Activated naive CD8-positive, alpha-beta T cell treated with anti-CD3 and anti-CD28 coated beads, Interleukin-2, amount 50 U/mL, for 24 hours (primary cell): ENCODE results near the gene SPOCK1.

Source experiments
- ATAC-seq: fragments of 150-1000 bp; cut with Tn5 transposase; one replicate; pipeline ENCODE4 v1.10.0; 2021
- DNase-seq: peaks from one replicate; pipeline ENCODE4 v3.0.0; 2021
- H3K27ac Mint-ChIP-seq: one replicate; pipeline ENCODE4 v1.8.0; 2021; ENCODE audit warnings: mild to moderate bottlenecking, mixed read lengths
- H3K27me3 Mint-ChIP-seq: one replicate; pipeline ENCODE4 v1.8.0; 2021; ENCODE audit warnings: mixed read lengths
- H3K36me3 Mint-ChIP-seq: one replicate; pipeline ENCODE4 v1.8.0; 2021; ENCODE audit warnings: low read depth, mixed read lengths
- H3K4me1 Mint-ChIP-seq: one replicate; pipeline ENCODE4 v1.8.0; 2021; ENCODE audit warnings: mixed read lengths
- H3K4me3 Mint-ChIP-seq: one replicate; pipeline ENCODE4 v1.8.0; 2021; ENCODE audit warnings: mild to moderate bottlenecking, moderate library complexity, mixed read lengths
- H3K9me3 Mint-ChIP-seq: one replicate; pipeline ENCODE4 v1.8.0; 2021; ENCODE audit warnings: mixed read lengths

The SPOCK1 gene

DNA sequence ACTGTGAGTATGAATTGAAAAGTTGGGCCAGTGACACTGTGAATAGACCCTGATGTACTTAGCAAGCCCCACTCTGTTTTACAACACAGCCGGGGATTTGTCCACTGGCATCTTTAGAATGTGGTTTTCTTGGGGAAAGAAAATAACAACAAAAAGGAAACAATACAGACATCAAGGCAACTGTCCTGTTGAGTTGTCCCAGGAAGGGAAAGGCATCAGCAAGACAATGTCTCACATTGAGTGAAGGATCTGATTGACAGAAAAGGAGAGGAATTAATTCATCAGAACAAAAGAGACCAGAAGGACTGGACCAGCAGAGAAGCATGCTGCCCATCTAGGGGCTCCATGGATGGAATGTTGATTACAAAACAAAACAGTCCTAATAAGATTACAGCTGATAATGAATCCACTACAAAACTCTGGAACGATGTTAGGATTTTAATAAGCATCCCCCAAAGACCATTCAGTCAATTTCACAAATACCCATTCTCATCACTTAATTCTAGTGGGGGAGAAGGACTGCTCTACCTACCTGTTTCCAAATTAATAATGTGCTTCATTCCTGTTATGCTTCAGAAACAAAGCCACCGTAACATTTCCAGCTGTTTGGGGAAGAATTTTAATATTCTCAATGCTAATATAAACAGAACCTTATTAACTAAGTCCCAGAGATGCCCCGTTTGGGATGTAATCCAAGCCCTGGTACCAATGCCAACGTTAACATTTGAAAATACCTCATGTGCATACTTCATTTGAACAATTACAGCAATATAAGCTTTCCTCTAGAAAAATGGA is 298.0 kb downstream of the SPOCK1 start:
- ATAC-seq (no peak), DNase-seq (no peak)
- Mint-ChIP-seq H3K27ac (no peak overlapping the region), H3K4me1 (no peaks in the 10 kb centered on the region), H3K9me3 (no peaks in the 10 kb centered on the region), H3K27me3 (peaks cover 7% of the 10 kb centered on the region), H3K4me3 (no peak overlapping the region), H3K36me3 (no peaks in the 10 kb centered on the region)

DNA sequence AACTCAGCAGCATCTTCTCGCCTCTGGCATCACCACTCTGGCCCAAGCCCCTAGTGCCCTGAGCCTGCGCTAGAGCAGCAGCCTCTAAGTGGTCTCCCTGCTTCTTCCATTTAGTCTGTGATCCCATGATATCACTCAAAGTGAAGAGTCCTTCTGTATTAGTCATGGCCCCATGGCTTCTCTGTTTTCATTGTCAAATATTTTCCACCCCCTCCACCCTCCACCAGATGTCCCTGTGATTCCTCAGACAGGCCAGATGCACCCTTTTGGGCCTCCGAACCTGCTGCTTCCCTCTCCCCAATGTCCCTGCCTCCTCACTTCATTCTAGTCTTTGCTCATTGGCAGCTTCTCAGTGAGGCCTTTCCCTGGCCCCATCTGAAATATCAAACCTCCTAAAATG is 299.2 kb downstream of the SPOCK1 start:
- peaks cover 7% of the 10 kb centered on the region for H3K27me3 Mint-ChIP-seq
- no peak overlapping the region for H3K27ac Mint-ChIP-seq
- H3K4me1 Mint-ChIP-seq = no peaks in the 10 kb centered on the region
- H3K4me3 Mint-ChIP-seq = no peak overlapping the region
- ATAC-seq (no peak), DNase-seq (no peak)
- H3K36me3 Mint-ChIP-seq = no peaks in the 10 kb centered on the region
- no peaks in the 10 kb centered on the region for H3K9me3 Mint-ChIP-seq

DNA sequence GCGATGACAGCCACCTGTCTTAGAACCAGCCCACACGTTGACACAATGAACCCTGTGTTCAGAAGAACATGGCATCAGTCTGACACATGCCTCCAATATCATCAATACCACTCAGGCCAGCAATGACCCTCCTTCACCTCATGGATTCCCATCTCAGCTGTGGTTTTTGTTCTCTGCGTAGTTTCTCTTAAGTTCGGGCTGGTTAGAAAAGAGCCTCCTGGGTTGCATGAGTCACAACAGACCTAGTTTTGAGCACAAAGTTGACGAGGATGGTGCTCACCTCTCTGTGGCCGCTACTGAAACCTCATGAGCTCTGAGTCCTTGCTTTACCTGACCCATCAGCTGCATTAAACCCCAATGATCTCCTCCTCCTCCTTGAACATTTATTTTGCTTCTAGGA is 299.9 kb downstream of the SPOCK1 start:
- no peak for ATAC-seq
- H3K4me3 Mint-ChIP-seq = no peak overlapping the region
- H3K36me3 Mint-ChIP-seq = no peaks in the 10 kb centered on the region
- H3K9me3 Mint-ChIP-seq = no peaks in the 10 kb centered on the region
- peaks cover 4% of the 10 kb centered on the region for H3K27me3 Mint-ChIP-seq
- no peak overlapping the region for H3K27ac Mint-ChIP-seq
- no peaks in the 10 kb centered on the region for H3K4me1 Mint-ChIP-seq
- DNase-seq = no peak

GRCh38 chr5:137195483-137195882 is 303.6 kb downstream of the SPOCK1 start:
- ATAC-seq (no peak), DNase-seq (no peak)
- no peaks in the 10 kb centered on the region for H3K9me3 Mint-ChIP-seq
- no peaks in the 10 kb centered on the region for H3K4me1 Mint-ChIP-seq
- no peak overlapping the region for H3K27ac Mint-ChIP-seq
- no peaks in the 10 kb centered on the region for H3K36me3 Mint-ChIP-seq
- peaks cover 2% of the 10 kb centered on the region for H3K27me3 Mint-ChIP-seq
- no peak overlapping the region for H3K4me3 Mint-ChIP-seq

DNA sequence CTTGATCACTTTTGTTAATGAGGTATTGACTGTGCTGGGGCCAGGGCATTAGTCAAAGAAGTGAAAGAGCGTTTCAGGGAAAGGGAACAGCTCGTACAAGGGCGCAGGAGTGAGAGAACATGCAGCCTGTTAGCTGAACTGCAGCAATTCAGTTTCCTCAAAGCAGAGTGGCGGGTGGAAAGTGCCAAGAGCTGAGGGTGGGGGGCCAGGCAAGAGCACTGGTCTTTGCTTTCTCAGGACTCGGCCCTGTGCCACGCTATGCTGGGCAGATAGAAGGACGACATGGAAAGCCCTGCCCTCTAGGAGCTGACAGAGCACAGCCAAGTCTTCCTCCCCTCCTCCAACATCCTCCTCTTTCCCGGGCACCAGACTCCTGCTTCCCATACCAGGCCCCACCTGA is 304.8 kb downstream of the SPOCK1 start:
- no peaks in the 10 kb centered on the region for H3K36me3 Mint-ChIP-seq
- H3K9me3 Mint-ChIP-seq = no peaks in the 10 kb centered on the region
- H3K27me3 Mint-ChIP-seq = peaks cover 2% of the 10 kb centered on the region
- no peak overlapping the region for H3K27ac Mint-ChIP-seq
- no peaks in the 10 kb centered on the region for H3K4me1 Mint-ChIP-seq
- H3K4me3 Mint-ChIP-seq = no peak overlapping the region
- ATAC-seq = no peak
- DNase-seq = no peak

- no peak overlapping the region for H3K4me3 Mint-ChIP-seq
- ATAC-seq = no peak
- DNase-seq = no peak
- peaks cover 2% of the 10 kb centered on the region for H3K27me3 Mint-ChIP-seq
- no peak overlapping the region for H3K27ac Mint-ChIP-seq
- no peaks in the 10 kb centered on the region for H3K36me3 Mint-ChIP-seq
- H3K4me1 Mint-ChIP-seq = no peaks in the 10 kb centered on the region
- no peaks in the 10 kb centered on the region for H3K9me3 Mint-ChIP-seq
Measured at GRCh38 chr5:137192293-137192743, 306.8 kb downstream of the SPOCK1 start.

DNA sequence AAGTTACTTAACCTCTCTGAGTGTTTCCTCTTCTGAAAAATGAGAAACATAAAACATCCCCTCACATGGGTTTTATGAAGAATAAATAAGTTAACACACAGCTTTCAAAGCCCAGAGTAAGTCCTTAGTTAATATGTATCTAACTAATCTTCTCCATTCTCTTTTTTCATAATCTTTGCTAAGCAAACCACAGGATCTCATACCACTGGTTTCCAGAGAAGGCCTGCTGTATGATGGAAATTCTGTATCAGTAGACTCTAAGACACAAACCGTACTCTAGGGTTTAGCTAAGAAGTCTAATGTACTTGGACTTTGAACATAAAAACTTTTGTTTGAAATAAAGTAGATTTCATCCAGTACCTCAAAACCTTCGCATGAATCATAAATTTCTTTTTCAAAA is 307.9 kb downstream of the SPOCK1 start:
- DNase-seq (no peak), ATAC-seq (no peak)
- H3K36me3 Mint-ChIP-seq = no peaks in the 10 kb centered on the region
- no peaks in the 10 kb centered on the region for H3K9me3 Mint-ChIP-seq
- H3K27ac Mint-ChIP-seq = no peak overlapping the region
- no peaks in the 10 kb centered on the region for H3K4me1 Mint-ChIP-seq
- H3K27me3 Mint-ChIP-seq = no peaks in the 10 kb centered on the region
- H3K4me3 Mint-ChIP-seq = no peak overlapping the region

DNA sequence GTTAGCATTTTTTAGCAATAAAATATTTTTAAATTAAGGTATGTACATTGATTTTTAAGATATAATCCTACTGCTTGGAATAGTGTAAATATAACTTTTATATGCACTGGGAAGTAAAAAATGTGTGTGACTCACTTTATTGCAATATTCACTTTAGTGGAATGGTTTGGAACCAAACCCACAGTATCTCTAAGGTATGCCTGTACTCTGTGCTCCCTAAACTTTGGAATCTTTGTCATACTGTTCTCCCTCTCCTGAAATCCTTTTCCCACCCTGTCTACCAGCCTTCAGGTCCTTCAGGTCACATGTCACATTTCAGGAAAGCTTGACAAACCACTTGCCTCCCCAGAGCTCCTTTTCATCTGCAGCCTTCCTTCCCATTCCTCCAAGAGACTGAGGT is 308.7 kb downstream of the SPOCK1 start:
- Mint-ChIP-seq H3K27ac (no peak overlapping the region), H3K9me3 (no peaks in the 10 kb centered on the region), H3K4me1 (no peaks in the 10 kb centered on the region), H3K27me3 (no peaks in the 10 kb centered on the region), H3K4me3 (no peak overlapping the region), H3K36me3 (no peaks in the 10 kb centered on the region)
- no peak for ATAC-seq
- DNase-seq = no peak

GRCh38 chr5:137190031-137190430 is 309.1 kb downstream of the SPOCK1 start:
- no peaks in the 10 kb centered on the region for H3K4me1 Mint-ChIP-seq
- ATAC-seq (no peak), DNase-seq (no peak)
- no peaks in the 10 kb centered on the region for H3K36me3 Mint-ChIP-seq
- H3K9me3 Mint-ChIP-seq = no peaks in the 10 kb centered on the region
- no peaks in the 10 kb centered on the region for H3K27me3 Mint-ChIP-seq
- H3K4me3 Mint-ChIP-seq = no peak overlapping the region
- no peak overlapping the region for H3K27ac Mint-ChIP-seq

- Mint-ChIP-seq H3K9me3 (no peaks in the 10 kb centered on the region), H3K4me1 (no peaks in the 10 kb centered on the region), H3K36me3 (no peaks in the 10 kb centered on the region), H3K27ac (no peak overlapping the region), H3K4me3 (no peak overlapping the region), H3K27me3 (no peaks in the 10 kb centered on the region)
- ATAC-seq (no peak), DNase-seq (no peak)
Measured at GRCh38 chr5:137188566-137188965, 310.6 kb downstream of the SPOCK1 start.

DNA sequence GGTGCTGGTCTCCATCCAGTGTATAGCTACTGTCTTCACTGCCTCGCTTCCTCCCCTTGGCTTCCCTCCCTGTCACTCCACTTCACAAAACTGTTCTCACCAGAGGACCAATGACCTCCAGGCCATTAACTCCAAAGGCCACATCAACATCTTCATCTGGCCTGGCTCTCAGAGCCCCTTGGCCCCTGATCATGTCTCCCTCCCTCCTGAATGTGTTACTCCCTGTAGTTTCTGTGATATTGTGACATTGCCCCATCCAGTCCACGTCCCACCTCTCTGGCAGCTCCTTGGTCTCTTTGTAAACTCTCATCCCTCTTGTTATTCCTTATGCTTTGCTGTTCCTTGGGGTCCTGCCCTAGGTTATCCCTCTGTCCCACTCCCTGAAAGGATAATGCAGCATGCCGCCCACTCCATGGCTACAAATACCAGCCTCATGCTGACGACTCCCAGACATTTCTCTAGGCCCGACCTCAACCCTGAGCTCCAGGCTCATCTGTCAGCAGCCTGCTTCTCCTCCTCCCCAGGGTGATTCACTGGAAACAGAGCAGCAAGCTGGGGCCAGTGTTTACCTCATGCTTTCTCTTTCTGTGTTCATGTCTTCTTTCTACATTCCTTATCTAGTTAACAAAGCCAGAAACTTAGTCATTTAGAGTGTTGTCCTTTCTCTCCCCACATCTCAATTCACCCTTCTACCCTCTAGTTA is 312.2 kb downstream of the SPOCK1 start:
- H3K36me3 Mint-ChIP-seq = no peaks in the 10 kb centered on the region
- no peak overlapping the region for H3K27ac Mint-ChIP-seq
- H3K9me3 Mint-ChIP-seq = no peaks in the 10 kb centered on the region
- DNase-seq (no peak), ATAC-seq (no peak)
- H3K27me3 Mint-ChIP-seq = no peaks in the 10 kb centered on the region
- no peaks in the 10 kb centered on the region for H3K4me1 Mint-ChIP-seq
- no peak overlapping the region for H3K4me3 Mint-ChIP-seq

GRCh38 chr5:137185193-137185592 is 313.9 kb downstream of the SPOCK1 start:
- no peaks in the 10 kb centered on the region for H3K36me3 Mint-ChIP-seq
- no peaks in the 10 kb centered on the region for H3K9me3 Mint-ChIP-seq
- no peak for ATAC-seq
- H3K4me1 Mint-ChIP-seq = no peaks in the 10 kb centered on the region
- no peaks in the 10 kb centered on the region for H3K27me3 Mint-ChIP-seq
- no peak for DNase-seq
- H3K4me3 Mint-ChIP-seq = no peak overlapping the region
- H3K27ac Mint-ChIP-seq = no peak overlapping the region

GRCh38 chr5:137184734-137185133 is 314.4 kb downstream of the SPOCK1 start:
- no peaks in the 10 kb centered on the region for H3K27me3 Mint-ChIP-seq
- no peaks in the 10 kb centered on the region for H3K4me1 Mint-ChIP-seq
- ATAC-seq = no peak
- H3K9me3 Mint-ChIP-seq = no peaks in the 10 kb centered on the region
- H3K27ac Mint-ChIP-seq = no peak overlapping the region
- H3K4me3 Mint-ChIP-seq = no peak overlapping the region
- no peaks in the 10 kb centered on the region for H3K36me3 Mint-ChIP-seq
- no peak for DNase-seq

GRCh38 chr5:137182576-137182975 is 316.6 kb downstream of the SPOCK1 start:
- Mint-ChIP-seq H3K27me3 (peaks cover 1% of the 10 kb centered on the region), H3K4me1 (no peaks in the 10 kb centered on the region), H3K36me3 (no peaks in the 10 kb centered on the region), H3K9me3 (no peaks in the 10 kb centered on the region), H3K27ac (no peak overlapping the region), H3K4me3 (no peak overlapping the region)
- no peak for ATAC-seq
- DNase-seq = no peak

- no peak for ATAC-seq
- no peak for DNase-seq
- Mint-ChIP-seq H3K4me1 (no peaks in the 10 kb centered on the region), H3K36me3 (no peaks in the 10 kb centered on the region), H3K4me3 (no peak overlapping the region), H3K27me3 (peaks cover 5% of the 10 kb centered on the region), H3K9me3 (no peaks in the 10 kb centered on the region), H3K27ac (no peak overlapping the region)
Measured at GRCh38 chr5:137181667-137182066, 317.5 kb downstream of the SPOCK1 start.
